Stimulated activated naive B cell treated with anti-CD40 and anti-IgM and Interleukin-4, amounts not matched to agents 10 μg/mL and 1 μg/mL and 100 μg/mL, for 72 hours (primary cell): ENCODE data around the gene EHD4.

ENCODE experiments used
- ATAC-seq, 2 donors: fragments of 150-1000 bp; cut with Tn5 transposase; replicated peaks; 2 replicates each; pipeline ENCODE4 v1.10.0; 2021; ENCODE audit warnings: moderate library complexity in 1 of 2
- DNase-seq: peaks from one replicate; pipeline ENCODE4 v3.0.0; 2021
- H3K27ac Mint-ChIP-seq: one replicate; pipeline ENCODE4 v1.8.0; 2022; ENCODE audit warnings: mild to moderate bottlenecking, mixed read lengths
- H3K27me3 Mint-ChIP-seq, 2 donors: one replicate each; pipeline ENCODE4 v1.8.0; 2022; ENCODE audit warnings: mixed read lengths in 2 of 2
- H3K36me3 Mint-ChIP-seq, 2 donors: one replicate each; pipeline ENCODE4 v1.8.0; 2022; ENCODE audit warnings: mixed read lengths in 2 of 2, mild to moderate bottlenecking in 1 of 2
- H3K4me1 Mint-ChIP-seq, 2 donors: one replicate each; pipeline ENCODE4 v1.8.0; 2022; ENCODE audit warnings: mixed read lengths in 2 of 2, mild to moderate bottlenecking in 1 of 2
- H3K4me3 Mint-ChIP-seq, 2 donors: one replicate each; pipeline ENCODE4 v1.8.0; 2022; ENCODE audit warnings: mild to moderate bottlenecking in 2 of 2, mixed read lengths in 2 of 2, moderate library complexity in 1 of 2
- H3K9me3 Mint-ChIP-seq, 2 donors: one replicate each; pipeline ENCODE4 v1.8.0; 2022; ENCODE audit warnings: mixed read lengths in 2 of 2, mild to moderate bottlenecking in 1 of 2

EHD4 gene

GRCh38 chr15:41925086-41925608 is 47.2 kb downstream of the EHD4 start:
- H3K27me3 Mint-ChIP-seq: no peaks in the 10 kb centered on the region
- H3K9me3 Mint-ChIP-seq: peaks cover 12 to 16% of the 10 kb centered on the region in 2 donors
- H3K27ac Mint-ChIP-seq: no peak overlapping the region
- peaks cover 63 to 100% of the 10 kb centered on the region in 2 donors for H3K4me1 Mint-ChIP-seq
- ATAC-seq (no peak), DNase-seq (no peak)
- peaks cover 63 to 65% of the 10 kb centered on the region in 2 donors for H3K36me3 Mint-ChIP-seq
- H3K4me3 Mint-ChIP-seq: no peak overlapping the region

DNA sequence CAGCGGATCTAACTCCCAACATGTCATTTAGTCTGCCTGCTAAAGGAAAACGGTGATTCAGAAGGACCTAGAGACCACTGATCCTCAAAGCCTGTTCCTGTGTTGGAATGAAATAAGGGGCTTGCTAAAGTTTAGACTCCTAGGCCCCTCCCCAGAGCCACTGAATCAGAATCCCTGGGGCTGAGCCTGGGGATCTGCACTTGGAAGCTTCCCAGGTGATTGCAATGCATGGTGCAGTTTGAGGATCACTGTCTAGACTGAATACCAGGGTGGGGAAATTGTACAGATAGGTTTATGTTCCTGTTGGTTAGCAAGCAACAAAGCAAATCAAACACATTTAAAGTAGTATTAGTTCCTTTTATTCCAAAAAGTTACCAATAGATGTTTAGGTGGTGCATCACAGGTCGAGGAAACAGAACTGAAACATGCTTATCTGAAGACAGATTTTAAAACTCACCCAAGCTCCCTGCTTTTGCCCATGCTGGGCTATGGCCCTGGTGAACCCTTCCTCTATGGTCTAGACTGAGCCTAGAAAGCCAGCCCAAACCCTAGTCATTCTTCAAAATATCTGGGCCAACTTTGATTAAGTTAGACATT is 48.9 kb downstream of the EHD4 start:
- peaks cover 71 to 79% of the 10 kb centered on the region in 2 donors for H3K36me3 Mint-ChIP-seq
- H3K27me3 Mint-ChIP-seq: no peaks in the 10 kb centered on the region
- peaks cover 64 to 100% of the 10 kb centered on the region in 2 donors for H3K4me1 Mint-ChIP-seq
- H3K9me3 Mint-ChIP-seq: peaks cover 12 to 16% of the 10 kb centered on the region in 2 donors
- peak overlapping the region; percentile 66 for H3K27ac Mint-ChIP-seq
- DNase-seq (no peak), ATAC-seq (peak; percentile 62 to 67)
- peak overlapping the region; percentile 17 to 47 for H3K4me3 Mint-ChIP-seq

DNA sequence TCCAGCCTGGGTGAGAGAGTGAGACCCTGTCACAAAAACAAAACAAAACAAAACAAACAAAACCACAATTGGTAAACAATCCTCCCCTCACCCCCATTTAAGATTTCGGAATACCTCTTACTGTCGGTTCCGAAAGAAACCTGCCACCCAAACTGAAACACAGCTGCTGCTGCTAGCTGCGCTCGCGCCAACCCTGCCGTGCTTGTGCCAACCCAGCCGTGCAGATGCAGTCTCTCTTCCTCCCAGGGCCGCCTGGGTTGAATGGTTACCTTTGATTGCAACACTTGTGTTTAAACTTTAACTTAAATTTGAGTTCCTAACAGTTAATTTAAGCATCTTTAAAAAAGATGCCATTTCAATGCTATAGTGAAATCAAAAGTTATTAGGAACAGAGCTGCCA is 50.0 kb downstream of the EHD4 start:
- peaks cover 79 to 90% of the 10 kb centered on the region in 2 donors for H3K36me3 Mint-ChIP-seq
- DNase-seq (no peak), ATAC-seq (no peak)
- H3K27ac Mint-ChIP-seq: peak overlapping the region; percentile 51
- peaks cover 68 to 100% of the 10 kb centered on the region in 2 donors for H3K4me1 Mint-ChIP-seq
- H3K9me3 Mint-ChIP-seq: peaks cover 12 to 16% of the 10 kb centered on the region in 2 donors
- H3K27me3 Mint-ChIP-seq: no peaks in the 10 kb centered on the region
- peak overlapping the region in 1 of 2 donors; percentile 22 for H3K4me3 Mint-ChIP-seq

GRCh38 chr15:41921639-41922038 is 50.7 kb downstream of the EHD4 start:
- Mint-ChIP-seq H3K4me1 (peaks cover 63 to 100% of the 10 kb centered on the region in 2 donors), H3K36me3 (peaks cover 80 to 91% of the 10 kb centered on the region in 2 donors), H3K27ac (peak overlapping the region; percentile 80), H3K27me3 (no peaks in the 10 kb centered on the region), H3K9me3 (peaks cover 12 to 16% of the 10 kb centered on the region in 2 donors), H3K4me3 (peak overlapping the region; percentile 17 to 19)
- DNase-seq: no peak
- ATAC-seq: no peak

DNA sequence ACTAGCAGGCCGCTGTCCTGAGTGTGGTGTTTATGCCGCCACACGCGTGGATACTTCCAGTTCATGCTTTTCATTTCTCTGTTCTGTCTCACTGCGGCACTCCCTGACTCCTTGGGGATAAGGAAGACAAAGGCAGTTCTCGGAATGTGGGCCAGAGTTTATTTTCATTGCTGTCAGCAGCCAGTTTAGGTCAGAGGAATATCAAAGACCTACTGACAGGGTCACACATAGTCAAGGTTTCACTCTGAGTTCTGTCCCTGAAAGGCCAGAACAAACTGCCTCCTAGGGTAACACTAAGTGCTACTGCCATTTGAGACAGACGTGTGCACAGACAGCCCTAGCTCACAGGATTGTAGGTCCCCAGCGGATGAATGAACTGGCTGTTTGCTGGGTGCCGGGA is 51.2 kb downstream of the EHD4 start:
- Mint-ChIP-seq H3K36me3 (peaks cover 80 to 91% of the 10 kb centered on the region in 2 donors), H3K4me1 (peaks cover 63 to 100% of the 10 kb centered on the region in 2 donors), H3K9me3 (peaks cover 12 to 16% of the 10 kb centered on the region in 2 donors), H3K27ac (peak overlapping the region; percentile 80), H3K4me3 (peak overlapping the region; percentile 17 to 19), H3K27me3 (no peaks in the 10 kb centered on the region)
- DNase-seq (no peak), ATAC-seq (no peak)

DNA sequence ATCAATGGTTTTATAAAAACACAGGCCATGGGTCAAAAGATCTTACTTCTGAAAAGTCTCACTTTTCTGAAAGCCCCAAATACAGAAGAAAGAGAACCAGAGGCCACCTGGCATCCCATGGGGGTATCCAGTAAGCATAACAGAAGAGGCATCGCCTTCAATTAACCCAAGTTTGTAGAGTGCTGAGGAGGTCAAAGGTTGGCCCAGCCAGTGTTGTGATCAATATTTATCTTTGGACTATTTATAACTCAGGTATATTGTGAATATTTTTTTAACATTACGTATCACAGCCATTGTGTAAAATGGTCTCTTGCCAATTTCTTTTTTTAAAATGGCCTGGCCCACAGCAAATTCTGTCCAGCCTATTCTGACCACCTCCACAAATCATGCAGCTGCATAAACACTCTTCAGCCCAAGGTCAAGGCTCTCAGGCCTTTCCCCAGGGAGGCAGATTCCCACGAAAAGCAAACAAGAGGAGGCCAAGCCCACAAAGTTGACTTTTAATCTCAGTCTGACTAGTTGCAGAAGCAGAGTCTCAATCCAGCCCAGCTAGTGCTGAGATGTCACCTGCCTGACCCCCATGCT is 52.3 kb downstream of the EHD4 start:
- Mint-ChIP-seq H3K4me3 (peak overlapping the region; percentile 17 to 41), H3K9me3 (peaks cover 12 to 16% of the 10 kb centered on the region in 2 donors), H3K27ac (peak overlapping the region; percentile 81), H3K4me1 (peaks cover 66 to 100% of the 10 kb centered on the region in 2 donors), H3K36me3 (peaks cover 75 to 92% of the 10 kb centered on the region in 2 donors), H3K27me3 (no peaks in the 10 kb centered on the region)
- peak; percentile 53 to 64 for ATAC-seq
- peak; percentile 23 for DNase-seq

GRCh38 chr15:41919201-41919820 is 53.0 kb downstream of the EHD4 start:
- ATAC-seq: no peak

GRCh38 chr15:41918506-41919126 is 53.7 kb downstream of the EHD4 start:
- Mint-ChIP-seq H3K4me1 (peaks cover 59 to 99% of the 10 kb centered on the region in 2 donors), H3K36me3 (peaks cover 76 to 87% of the 10 kb centered on the region in 2 donors), H3K4me3 (peak overlapping the region in 1 of 2 donors; percentile 21), H3K27ac (peak overlapping the region; percentile 38), H3K9me3 (peaks cover 12 to 16% of the 10 kb centered on the region in 2 donors), H3K27me3 (no peaks in the 10 kb centered on the region)
- DNase-seq: no peak
- ATAC-seq: no peak

More at GRCh38 chr15:41919201-41919820, 53.0 kb downstream of the EHD4 start:
- peaks cover 65 to 100% of the 10 kb centered on the region in 2 donors for H3K4me1 Mint-ChIP-seq
- peak overlapping the region; percentile 81 for H3K27ac Mint-ChIP-seq
- H3K9me3 Mint-ChIP-seq: peaks cover 12 to 16% of the 10 kb centered on the region in 2 donors
- peaks cover 73 to 89% of the 10 kb centered on the region in 2 donors for H3K36me3 Mint-ChIP-seq
- H3K4me3 Mint-ChIP-seq: peak overlapping the region; percentile 33 to 72
- no peaks in the 10 kb centered on the region for H3K27me3 Mint-ChIP-seq
- no peak for DNase-seq

GRCh38 chr15:41917767-41918430 is 54.5 kb downstream of the EHD4 start:
- no peak for ATAC-seq

DNA sequence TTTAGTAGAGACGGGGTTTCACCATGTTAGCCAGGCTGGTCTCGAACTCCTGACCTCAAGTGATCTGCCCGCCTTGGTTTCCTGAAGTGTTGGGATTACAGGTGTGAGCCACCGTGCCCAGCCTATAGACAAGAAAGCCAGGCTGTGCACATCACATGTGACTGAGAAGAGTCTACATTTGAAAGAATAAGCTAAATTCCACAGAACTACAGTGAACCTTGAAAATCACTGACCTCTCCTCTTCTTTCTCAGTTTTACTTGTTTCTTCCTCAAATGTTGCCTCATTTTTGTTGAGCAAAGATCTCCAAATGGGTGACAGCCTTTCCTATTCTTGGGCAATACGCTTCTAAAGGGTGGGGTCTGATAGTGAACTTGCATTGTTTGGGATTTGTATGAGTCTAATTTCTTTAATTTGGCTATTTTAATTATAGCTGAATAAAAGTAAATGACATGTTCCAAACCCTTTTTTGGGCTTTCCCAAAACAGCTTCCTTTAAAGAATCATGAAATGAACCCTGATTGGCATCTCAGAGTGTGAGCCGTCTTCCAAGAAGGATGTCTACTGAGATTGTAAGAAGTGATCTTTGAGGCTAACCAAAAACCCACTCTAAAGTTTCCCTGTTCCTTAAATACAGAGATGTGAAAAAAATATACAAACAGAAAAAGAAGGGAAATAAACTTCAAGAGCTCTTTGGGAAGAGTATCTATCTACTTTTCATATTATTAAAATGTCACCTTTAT is 56.9 kb downstream of the EHD4 start:
- ATAC-seq: peak; percentile 82 to 86
- peak overlapping the region; percentile 10 to 73 for H3K4me3 Mint-ChIP-seq
- no peak for DNase-seq
- peaks cover 45 to 85% of the 10 kb centered on the region in 2 donors for H3K4me1 Mint-ChIP-seq
- H3K27ac Mint-ChIP-seq: peak overlapping the region; percentile 93
- no peaks in the 10 kb centered on the region for H3K27me3 Mint-ChIP-seq
- no peaks in the 10 kb centered on the region for H3K9me3 Mint-ChIP-seq
- H3K36me3 Mint-ChIP-seq: peaks cover 69 to 75% of the 10 kb centered on the region in 2 donors

More at GRCh38 chr15:41917767-41918430, 54.5 kb downstream of the EHD4 start:
- no peak overlapping the region for H3K4me3 Mint-ChIP-seq
- no peaks in the 10 kb centered on the region for H3K27me3 Mint-ChIP-seq
- peaks cover 9 to 12% of the 10 kb centered on the region in 2 donors for H3K9me3 Mint-ChIP-seq
- peak overlapping the region; percentile 31 for H3K27ac Mint-ChIP-seq
- H3K36me3 Mint-ChIP-seq: peaks cover 76 to 85% of the 10 kb centered on the region in 2 donors
- peaks cover 55 to 98% of the 10 kb centered on the region in 2 donors for H3K4me1 Mint-ChIP-seq
- DNase-seq: no peak

- no peak for DNase-seq
- Mint-ChIP-seq H3K27ac (no peak overlapping the region), H3K4me3 (peak overlapping the region in 1 of 2 donors; percentile 8), H3K9me3 (no peaks in the 10 kb centered on the region), H3K4me1 (peaks cover 39 to 75% of the 10 kb centered on the region in 2 donors), H3K27me3 (no peaks in the 10 kb centered on the region), H3K36me3 (peaks cover 70 to 72% of the 10 kb centered on the region in 2 donors)
- no peak for ATAC-seq
These were observed 57.9 kb downstream of the EHD4 start for GRCh38 chr15:41914411-41914810.

GRCh38 chr15:41913256-41913655 is 59.1 kb downstream of the EHD4 start:
- H3K27me3 Mint-ChIP-seq: no peaks in the 10 kb centered on the region
- H3K9me3 Mint-ChIP-seq: no peaks in the 10 kb centered on the region
- H3K27ac Mint-ChIP-seq: peak overlapping the region; percentile 51
- no peak for DNase-seq
- no peak for ATAC-seq
- H3K36me3 Mint-ChIP-seq: peaks cover 70 to 72% of the 10 kb centered on the region in 2 donors
- H3K4me1 Mint-ChIP-seq: peaks cover 31 to 63% of the 10 kb centered on the region in 2 donors
- H3K4me3 Mint-ChIP-seq: no peak overlapping the region
